HepG2 (cell line): Measurements from ENCODE around the gene MAGEB4. TPM values are rescaled to one million over a fixed set of nuclear protein-coding genes. Genes with fewer than 3 reads are reported as not detected.

ENCODE experiments used
- ATAC-seq: fragments of 200-7000 bp; cut with Tn5 transposase; 3 replicates; pipeline ENCODE4 v1.9.1; 2020; ENCODE audit warnings: mild to moderate bottlenecking, moderate library complexity
- BruUV-seq: library from RNA; stranded (reverse); fragments of 400-500 nt; replicated peaks from 2 replicates; lab custom pipeline; 2021; lab: Mats Ljungman, UMichigan
- CTCF ChIA-PET: fragments of 300-600 bp; formaldehyde crosslinking; extraction: SDS; loops from one replicate; lab custom pipeline; 2021; ENCODE audit warnings: low total read pairs, inconsistent platforms, low intra/inter-chr PET ratio; lab: Yijun Ruan, JAX
- POLR2A ChIA-PET: fragments of 350-600 bp; sonication (Branson Sonifier 250); formaldehyde crosslinking; loops from one replicate; lab custom pipeline; 2020; ENCODE audit warnings: antibody characterized with exemption, inconsistent platforms; lab: Yijun Ruan, JAX
- DNase-seq: peaks from one replicate; pipeline ENCODE4 v3.0.0-alpha.2; 2015; ENCODE audit warnings: low spot score
- FAIRE-seq: peaks from 3 replicates; lab custom pipeline; 2011; peaks lifted over from hg19 to GRCh38; lab: Jason Lieb, UNC
- H2AFZ ChIP-seq: one replicate; pipeline ENCODE4 v1.6.1; 2011; ENCODE audit warnings: low read length, inconsistent platforms
- H3K27ac ChIP-seq: fragments of 300-600 bp; 3 replicates; pipeline ENCODE4 v1.8.0; 2011; ENCODE audit warnings: mixed run types, mild to moderate bottlenecking, mixed read lengths, low read length, inconsistent platforms; ENCODE audit not compliant: insufficient read depth; ENCODE audit errors: extremely low read length
- H3K27me3 ChIP-seq, 2 experiments: fragments of 200-600 bp in 1 of 2; 2 replicates in 1 of 2; 3 replicates in 1 of 2; pipeline versions ENCODE4 v1.6.0 to v1.8.0; 2011; ENCODE audit warnings: low read length in 2 of 2, mild to moderate bottlenecking in 2 of 2, moderate library complexity in 2 of 2, inconsistent platforms in 1 of 2; ENCODE audit not compliant: insufficient read depth in 2 of 2, control insufficient read depth in 1 of 2
- H3K36me3 ChIP-seq, 2 experiments: fragments of 200-600 bp in 1 of 2; replicated peaks in 1 of 2; 2 replicates in 1 of 2; 3 replicates in 1 of 2; pipeline versions ENCODE4 v1.5.1 to v1.8.0; 2011; ENCODE audit warnings: low read length in 2 of 2, inconsistent platforms in 1 of 2; ENCODE audit not compliant: insufficient read depth in 2 of 2, control insufficient read depth in 1 of 2
- H3K4me1 ChIP-seq: 2 replicates; pipeline ENCODE4 v1.5.1; 2012; ENCODE audit warnings: low read length, inconsistent platforms; ENCODE audit not compliant: insufficient read depth
- H3K4me2 ChIP-seq: 2 replicates; pipeline ENCODE4 v1.6.0; 2011; ENCODE audit warnings: low read depth, low read length, inconsistent platforms
- H3K4me3 ChIP-seq, 3 experiments: fragments of 200-600 bp in 1 of 3; sonication (generic), shearing (Covaris generic) in 1 of 3; replicated peaks in 1 of 3; 2 replicates each; pipeline ENCODE4 v1.5.1; 2011 to 2016; ENCODE audit warnings: low read length in 3 of 3, inconsistent platforms in 2 of 3, low read depth in 2 of 3, mild to moderate bottlenecking in 2 of 3, control low read depth in 1 of 3, mixed read lengths in 1 of 3; ENCODE audit not compliant: insufficient read depth in 1 of 3
- H3K79me2 ChIP-seq: one replicate; pipeline ENCODE4 v1.6.1; 2011; ENCODE audit warnings: low read length, inconsistent platforms; ENCODE audit not compliant: insufficient read depth
- H3K9ac ChIP-seq: 2 replicates; pipeline ENCODE4 v1.6.0; 2011; ENCODE audit warnings: mild to moderate bottlenecking, low read depth, low read length, inconsistent platforms; ENCODE audit not compliant: insufficient read depth
- H3K9me3 ChIP-seq: 2 replicates; pipeline ENCODE4 v1.5.1; 2012; ENCODE audit warnings: mild to moderate bottlenecking, low read length
- H4K20me1 ChIP-seq: 2 replicates; pipeline ENCODE4 v1.6.0; 2011; ENCODE audit warnings: inconsistent platforms, mild to moderate bottlenecking, low read length, moderate library complexity; ENCODE audit not compliant: insufficient read depth
- ELF4 ChIP-seq: sonication (generic); formaldehyde crosslinking; IDR thresholded peaks from 2 replicates; pipeline ENCODE4 v1.5.0; 2020; ENCODE audit warnings: missing genetic modification reagents, mild to moderate bottlenecking, moderate library complexity, borderline replicate concordance
- ERF ChIP-seq: IDR thresholded peaks from 2 replicates; pipeline ENCODE4 v1.6.1; 2018; ENCODE audit warnings: missing biosample characterization, missing genetic modification reagents
- MYPOP ChIP-seq: sonication (generic); formaldehyde crosslinking; IDR thresholded peaks from 2 replicates; pipeline ENCODE4 v1.8.1; 2023; ENCODE audit warnings: mild to moderate bottlenecking, moderate library complexity, missing genetic modification reagents
- NFE2 ChIP-seq: sonication (generic); formaldehyde crosslinking; IDR thresholded peaks from 2 replicates; pipeline ENCODE4 v1.4.0; 2020; ENCODE audit warnings: missing genetic modification reagents
- SRY ChIP-seq: sonication (generic); formaldehyde crosslinking; IDR thresholded peaks from 2 replicates; pipeline ENCODE4 v1.8.0; 2022; ENCODE audit warnings: mild to moderate bottlenecking, missing genetic modification reagents
- TBX3 ChIP-seq: fragments of 450-650 bp; IDR thresholded peaks from 2 replicates; pipeline ENCODE4 v1.6.1; 2017; ENCODE audit warnings: antibody characterized with exemption, mild to moderate bottlenecking, inconsistent platforms, borderline replicate concordance
- TMF1 ChIP-seq: sonication (generic); formaldehyde crosslinking; IDR thresholded peaks from 2 replicates; pipeline ENCODE4 v1.8.1; 2022; ENCODE audit warnings: low read depth, missing genetic modification reagents
- ZKSCAN8 ChIP-seq: IDR thresholded peaks from 2 replicates; pipeline ENCODE4 v1.6.1; 2016; ENCODE audit warnings: borderline replicate concordance, missing genetic modification reagents, missing compliant biosample characterization
- ZNF333 ChIP-seq: sonication (generic); formaldehyde crosslinking; IDR thresholded peaks from 2 replicates; pipeline ENCODE4 v1.4.0; 2020; ENCODE audit warnings: mild to moderate bottlenecking, missing genetic modification reagents, borderline replicate concordance
- ZNF484 ChIP-seq: sonication (generic); formaldehyde crosslinking; IDR thresholded peaks from 2 replicates; pipeline ENCODE4 v1.5.1; 2020; ENCODE audit warnings: mild to moderate bottlenecking, low read depth, missing genetic modification reagents, borderline replicate concordance
- ZNF841 ChIP-seq: sonication (generic); formaldehyde crosslinking; IDR thresholded peaks from 2 replicates; pipeline ENCODE4 v1.8.1; 2023; ENCODE audit warnings: missing genetic modification reagents, borderline replicate concordance
- WGBS: methylation state at CpG from one replicate; pipeline ENCODE4 v1.1.6; 2017; ENCODE audit warnings: low lambda C conversion rate; 5-methylcytosine and 5-hydroxymethylcytosine counted together
- in situ Hi-C: cut with HindIII; loops from 2 replicates; pipeline ENCODE4 v1.10.0; 2017; ENCODE audit warnings: low pct_unique_long_range_greater_than_20kb; ENCODE audit not compliant: extremely low pct_ligation_motif_present
- intact Hi-C: fragments of 100-400 bp; cut with micrococcal nuclease; formaldehyde crosslinking; loops from one replicate; pipeline ENCODE4 v1.10.0; 2022; ENCODE audit not compliant: unreplicated experiment
- polyA plus RNA-seq, 8 experiments: library from polyadenylated mRNA; depleted of rRNA in 3 of 8; stranded (reverse) in 7 of 8; unstranded in 1 of 8; fragments of >200 nt; fragmentation: Illumina TruSeq in 4 of 8; extraction: Trizol in 4 of 8; gene quantifications; 2 replicates each; pipeline versions ENCODE4 v1.2.1 to v1.2.3, GENCODE V29; 2011 to 2016; ENCODE audit warnings: low read depth in 4 of 8, missing spikeins in 1 of 8, mixed read lengths in 1 of 8; ENCODE audit not compliant: insufficient read depth in 1 of 8
- total RNA-seq, 5 experiments: library from RNA; depleted of rRNA; stranded (reverse); fragments of >200 nt; fragmentation: Illumina TruSeq; extraction: Trizol; gene quantifications; 2 replicates each; pipeline ENCODE4 v1.2.3, GENCODE V29; 2016; ENCODE audit warnings: low read depth in 1 of 5
- TF ChIP-seq, protein P1 (sequence below): sonication (generic); formaldehyde crosslinking; IDR thresholded peaks from 2 replicates; pipeline ENCODE4 v1.9.0; 2021; ENCODE audit warnings: missing genetic modification reagents, borderline replicate concordance
- TF ChIP-seq, protein P2 (sequence below): sonication (generic); formaldehyde crosslinking; IDR thresholded peaks from 2 replicates; pipeline ENCODE4 v1.5.0; 2020; ENCODE audit warnings: mild to moderate bottlenecking, missing genetic modification reagents, moderate library complexity
- TF ChIP-seq, protein P3 (sequence below): sonication (generic); formaldehyde crosslinking; conservative IDR thresholded peaks from 2 replicates; pipeline ENCODE4 v1.8.0; 2022; ENCODE audit warnings: low read depth, missing genetic modification reagents

The MAGEB4 gene
- total and polyA plus RNA-seq, 2 of the 13 experiments (the other 11 are each of a cell fraction or from before 2014, with no cell fraction given) = not detected

DNA sequence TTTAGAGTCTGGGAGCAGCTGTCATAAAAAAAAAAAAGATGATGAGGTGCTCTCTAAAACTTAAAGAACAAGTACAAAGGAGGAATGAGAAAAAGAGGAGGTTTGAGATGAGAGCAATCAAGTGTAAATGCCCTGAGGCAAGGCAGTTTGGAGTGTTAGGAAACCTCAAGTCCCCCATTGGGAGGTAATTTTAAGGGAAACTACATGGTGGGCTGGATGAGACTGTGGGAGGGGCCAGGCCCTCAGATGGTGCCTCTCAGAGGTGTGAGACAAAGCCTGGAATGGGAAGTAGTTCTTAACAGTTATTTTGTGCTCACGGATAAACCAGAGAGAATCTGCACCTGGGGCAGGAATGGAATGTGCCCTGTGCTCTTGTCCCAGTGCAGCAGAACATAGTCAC, 13.3 kb upstream of the MAGEB4 start:
- WGBS = no CpG with 5 or more reads among the region's 1 CpG

GRCh38 chrX:30230395-30230794, 11.4 kb upstream of the MAGEB4 start, which contains the start of gene MAGEB3:
Gene MAGEB3, plus strand, starts transcription at chrX:30230657. Its CDS starts 5,268 bp downstream, at chrX:30235925.
- H3K27ac ChIP-seq = no peak within 1 kb of the TSS
- intact Hi-C loops (no loop called here), in situ Hi-C loops (no loop called here)
- H3K4me3 ChIP-seq = no peak within 1 kb of the TSS
- ChIA-PET CTCF (no interaction called here), POLR2A (no interaction called here)
- no peaks in the 10 kb centered on the region for H4K20me1 ChIP-seq
- H3K9ac ChIP-seq = no peak within 1 kb of the TSS
- no TSS peak for BruUV-seq
- H3K27me3 ChIP-seq = no peaks in the 10 kb centered on the region
- H3K4me1 ChIP-seq = no peaks in the 10 kb centered on the region
- H3K9me3 ChIP-seq = no peaks in the 10 kb centered on the region
- no peak for ATAC-seq
- WGBS = 0% methylated on average over 1 of the region's 4 CpGs
- no peak within 1 kb of the TSS for H3K4me2 ChIP-seq
- no peak for DNase-seq
- no peak for FAIRE-seq
- no peaks in the 10 kb centered on the region for H3K36me3 ChIP-seq
- no peaks in the 10 kb centered on the region for H3K79me2 ChIP-seq
- no peak within 1 kb of the TSS for H2AFZ ChIP-seq
- TF ChIP-seq, protein P1, sequence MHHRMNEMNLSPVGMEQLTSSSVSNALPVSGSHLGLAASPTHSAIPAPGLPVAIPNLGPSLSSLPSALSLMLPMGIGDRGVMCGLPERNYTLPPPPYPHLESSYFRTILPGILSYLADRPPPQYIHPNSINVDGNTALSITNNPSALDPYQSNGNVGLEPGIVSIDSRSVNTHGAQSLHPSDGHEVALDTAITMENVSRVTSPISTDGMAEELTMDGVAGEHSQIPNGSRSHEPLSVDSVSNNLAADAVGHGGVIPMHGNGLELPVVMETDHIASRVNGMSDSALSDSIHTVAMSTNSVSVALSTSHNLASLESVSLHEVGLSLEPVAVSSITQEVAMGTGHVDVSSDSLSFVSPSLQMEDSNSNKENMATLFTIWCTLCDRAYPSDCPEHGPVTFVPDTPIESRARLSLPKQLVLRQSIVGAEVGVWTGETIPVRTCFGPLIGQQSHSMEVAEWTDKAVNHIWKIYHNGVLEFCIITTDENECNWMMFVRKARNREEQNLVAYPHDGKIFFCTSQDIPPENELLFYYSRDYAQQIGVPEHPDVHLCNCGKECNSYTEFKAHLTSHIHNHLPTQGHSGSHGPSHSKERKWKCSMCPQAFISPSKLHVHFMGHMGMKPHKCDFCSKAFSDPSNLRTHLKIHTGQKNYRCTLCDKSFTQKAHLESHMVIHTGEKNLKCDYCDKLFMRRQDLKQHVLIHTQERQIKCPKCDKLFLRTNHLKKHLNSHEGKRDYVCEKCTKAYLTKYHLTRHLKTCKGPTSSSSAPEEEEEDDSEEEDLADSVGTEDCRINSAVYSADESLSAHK (CRISPR knock-in tag) = no peak
- TF ChIP-seq ZNF484 (CRISPR knock-in tag) (no peak), ZNF841 (CRISPR knock-in tag) (no peak), NFE2 (CRISPR knock-in tag) (no peak), MYPOP (no peak), ZKSCAN8 (CRISPR knock-in tag) (no peak), ZNF333 (CRISPR knock-in tag) (no peak), TMF1 (CRISPR knock-in tag) (no peak)
- TF ChIP-seq, protein P2, sequence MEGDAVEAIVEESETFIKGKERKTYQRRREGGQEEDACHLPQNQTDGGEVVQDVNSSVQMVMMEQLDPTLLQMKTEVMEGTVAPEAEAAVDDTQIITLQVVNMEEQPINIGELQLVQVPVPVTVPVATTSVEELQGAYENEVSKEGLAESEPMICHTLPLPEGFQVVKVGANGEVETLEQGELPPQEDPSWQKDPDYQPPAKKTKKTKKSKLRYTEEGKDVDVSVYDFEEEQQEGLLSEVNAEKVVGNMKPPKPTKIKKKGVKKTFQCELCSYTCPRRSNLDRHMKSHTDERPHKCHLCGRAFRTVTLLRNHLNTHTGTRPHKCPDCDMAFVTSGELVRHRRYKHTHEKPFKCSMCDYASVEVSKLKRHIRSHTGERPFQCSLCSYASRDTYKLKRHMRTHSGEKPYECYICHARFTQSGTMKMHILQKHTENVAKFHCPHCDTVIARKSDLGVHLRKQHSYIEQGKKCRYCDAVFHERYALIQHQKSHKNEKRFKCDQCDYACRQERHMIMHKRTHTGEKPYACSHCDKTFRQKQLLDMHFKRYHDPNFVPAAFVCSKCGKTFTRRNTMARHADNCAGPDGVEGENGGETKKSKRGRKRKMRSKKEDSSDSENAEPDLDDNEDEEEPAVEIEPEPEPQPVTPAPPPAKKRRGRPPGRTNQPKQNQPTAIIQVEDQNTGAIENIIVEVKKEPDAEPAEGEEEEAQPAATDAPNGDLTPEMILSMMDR (CRISPR knock-in tag) = no peak
- TF ChIP-seq, protein P3, sequence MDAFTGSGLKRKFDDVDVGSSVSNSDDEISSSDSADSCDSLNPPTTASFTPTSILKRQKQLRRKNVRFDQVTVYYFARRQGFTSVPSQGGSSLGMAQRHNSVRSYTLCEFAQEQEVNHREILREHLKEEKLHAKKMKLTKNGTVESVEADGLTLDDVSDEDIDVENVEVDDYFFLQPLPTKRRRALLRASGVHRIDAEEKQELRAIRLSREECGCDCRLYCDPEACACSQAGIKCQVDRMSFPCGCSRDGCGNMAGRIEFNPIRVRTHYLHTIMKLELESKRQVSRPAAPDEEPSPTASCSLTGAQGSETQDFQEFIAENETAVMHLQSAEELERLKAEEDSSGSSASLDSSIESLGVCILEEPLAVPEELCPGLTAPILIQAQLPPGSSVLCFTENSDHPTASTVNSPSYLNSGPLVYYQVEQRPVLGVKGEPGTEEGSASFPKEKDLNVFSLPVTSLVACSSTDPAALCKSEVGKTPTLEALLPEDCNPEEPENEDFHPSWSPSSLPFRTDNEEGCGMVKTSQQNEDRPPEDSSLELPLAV (CRISPR knock-in tag) = no peak

More for the DNA sequence above, 13.3 kb upstream of the MAGEB4 start:
- Histone ChIP-seq H3K4me1 (no peaks in the 10 kb centered on the region), H3K9me3 (no peaks in the 10 kb centered on the region), H3K36me3 (no peaks in the 10 kb centered on the region), H3K27ac (no peak overlapping the region), H2AFZ (no peak overlapping the region), H3K9ac (no peak overlapping the region), H3K4me2 (no peak overlapping the region), H3K79me2 (no peaks in the 10 kb centered on the region), H4K20me1 (no peaks in the 10 kb centered on the region), H3K27me3 (no peaks in the 10 kb centered on the region), H3K4me3 (no peak overlapping the region)
- TF ChIP-seq ELF4 (CRISPR knock-in tag) (no peak), TBX3 (no peak), SRY (CRISPR knock-in tag) (no peak), ERF (no peak)
- FAIRE-seq = no peak
- BruUV-seq = no TSS peak
- intact Hi-C loops = no loop called here
- no peak for ATAC-seq
- ChIA-PET CTCF (no interaction called here), POLR2A (no interaction called here)
- no peak for DNase-seq
- in situ Hi-C loops = no loop called here
